WERI-Rb-1 (cell line): Measurements from ENCODE around the gene STPG4.

Experiments
- DNase-seq: peaks from one replicate; pipeline ENCODE4 v3.0.0-alpha.2; 2020
- H3K27ac ChIP-seq: fragments of 250-450 bp; sonication (Bioruptor Pico); 2 replicates; pipeline ENCODE4 v1.5.1; 2020; ENCODE audit warnings: mild to moderate bottlenecking, moderate library complexity
- H3K27me3 ChIP-seq: fragments of 250-450 bp; sonication (Bioruptor Pico); 2 replicates; pipeline ENCODE4 v1.5.1; 2021; ENCODE audit warnings: mild to moderate bottlenecking, low read depth, moderate library complexity; ENCODE audit not compliant: insufficient read depth, severe bottlenecking
- H3K36me3 ChIP-seq: fragments of 250-450 bp; sonication (Bioruptor Pico); 2 replicates; pipeline ENCODE4 v1.5.1; 2020; ENCODE audit warnings: mild to moderate bottlenecking, moderate library complexity
- H3K4me3 ChIP-seq: 2 replicates; pipeline ENCODE4 v1.5.1; 2011; ENCODE audit warnings: low read depth, mild to moderate bottlenecking, control low read depth, low read length
- H3K9me3 ChIP-seq: fragments of 250-450 bp; sonication (Bioruptor Pico); 2 replicates; pipeline ENCODE4 v1.5.1; 2021; ENCODE audit warnings: mild to moderate bottlenecking, moderate library complexity; ENCODE audit not compliant: severe bottlenecking
- TF ChIP-seq, protein P1 (sequence below): IDR thresholded peaks from 2 replicates; pipeline ENCODE4 v1.5.1; 2011; ENCODE audit warnings: low read depth, mild to moderate bottlenecking, control low read depth, inconsistent platforms, low read length

The STPG4 gene

GRCh38 chr2:47051562-47051961, 103.5 kb downstream of the STPG4 start:
- Histone ChIP-seq H3K27me3 (no peaks in the 10 kb centered on the region), H3K36me3 (peaks cover 3% of the 10 kb centered on the region), H3K27ac (no peak overlapping the region), H3K4me3 (no peak overlapping the region), H3K9me3 (no peaks in the 10 kb centered on the region)
- TF ChIP-seq, protein P1, sequence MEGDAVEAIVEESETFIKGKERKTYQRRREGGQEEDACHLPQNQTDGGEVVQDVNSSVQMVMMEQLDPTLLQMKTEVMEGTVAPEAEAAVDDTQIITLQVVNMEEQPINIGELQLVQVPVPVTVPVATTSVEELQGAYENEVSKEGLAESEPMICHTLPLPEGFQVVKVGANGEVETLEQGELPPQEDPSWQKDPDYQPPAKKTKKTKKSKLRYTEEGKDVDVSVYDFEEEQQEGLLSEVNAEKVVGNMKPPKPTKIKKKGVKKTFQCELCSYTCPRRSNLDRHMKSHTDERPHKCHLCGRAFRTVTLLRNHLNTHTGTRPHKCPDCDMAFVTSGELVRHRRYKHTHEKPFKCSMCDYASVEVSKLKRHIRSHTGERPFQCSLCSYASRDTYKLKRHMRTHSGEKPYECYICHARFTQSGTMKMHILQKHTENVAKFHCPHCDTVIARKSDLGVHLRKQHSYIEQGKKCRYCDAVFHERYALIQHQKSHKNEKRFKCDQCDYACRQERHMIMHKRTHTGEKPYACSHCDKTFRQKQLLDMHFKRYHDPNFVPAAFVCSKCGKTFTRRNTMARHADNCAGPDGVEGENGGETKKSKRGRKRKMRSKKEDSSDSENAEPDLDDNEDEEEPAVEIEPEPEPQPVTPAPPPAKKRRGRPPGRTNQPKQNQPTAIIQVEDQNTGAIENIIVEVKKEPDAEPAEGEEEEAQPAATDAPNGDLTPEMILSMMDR = no peak
- no peak for DNase-seq

DNA sequence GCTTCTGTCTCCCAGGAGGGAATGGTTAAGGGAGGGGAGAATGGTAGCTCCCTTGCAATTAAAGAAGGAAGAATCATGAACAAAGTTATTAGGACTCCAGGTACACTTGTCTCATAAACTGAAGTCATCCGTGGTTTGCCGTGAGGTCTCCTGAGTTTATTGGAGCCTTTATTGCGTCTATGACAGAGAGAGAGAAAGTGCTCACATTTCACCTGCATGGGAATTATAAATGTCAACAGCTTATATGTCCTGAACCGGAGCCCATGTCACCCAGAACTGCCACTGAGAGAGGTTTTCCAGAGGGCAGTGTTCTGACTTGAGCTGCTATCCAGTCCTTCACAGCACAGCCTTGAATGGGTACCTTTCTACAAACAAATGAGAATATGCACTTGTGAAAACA, 104.3 kb downstream of the STPG4 start:
- DNase-seq = no peak
- Histone ChIP-seq H3K27ac (no peak overlapping the region), H3K9me3 (no peaks in the 10 kb centered on the region), H3K4me3 (no peak overlapping the region), H3K27me3 (no peaks in the 10 kb centered on the region), H3K36me3 (peaks cover 6% of the 10 kb centered on the region)
- TF ChIP-seq, protein P1 = no peak

DNA sequence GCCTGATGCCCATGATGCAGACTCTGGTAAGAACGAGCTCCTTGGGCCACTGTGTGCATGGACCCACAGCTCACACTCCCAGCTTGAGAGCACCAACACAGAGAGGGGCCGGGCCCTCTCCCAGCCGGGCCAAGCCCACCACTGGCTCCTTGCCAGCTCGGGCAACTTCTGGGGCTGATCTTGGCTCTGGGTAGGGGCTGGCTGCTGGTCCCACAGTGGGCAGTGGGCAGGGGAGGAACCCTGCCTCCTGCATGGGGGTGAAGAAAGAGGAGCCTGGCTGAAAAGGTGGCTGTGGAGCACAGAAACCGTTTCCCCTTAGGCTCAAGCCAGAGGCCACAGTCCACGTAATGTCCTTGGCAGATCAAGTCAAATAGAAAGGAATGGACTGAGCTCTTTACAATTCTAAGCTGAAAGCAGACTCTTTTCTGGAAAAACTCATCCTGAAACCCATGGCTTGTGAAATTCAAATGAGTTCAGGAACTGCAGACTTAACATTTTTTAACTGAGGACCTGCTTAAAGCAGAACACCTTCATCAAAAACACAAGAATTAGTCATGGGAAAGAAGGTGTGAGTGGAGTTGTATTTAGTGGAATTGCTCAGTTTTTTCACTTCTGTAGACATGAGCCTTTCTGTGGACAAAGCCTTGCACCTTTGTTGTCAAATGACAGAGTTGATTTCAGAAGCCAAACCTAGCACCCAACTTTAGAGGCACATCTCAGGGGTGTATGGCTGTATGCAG, 104.9 kb downstream of the STPG4 start:
- no peak overlapping the region for H3K27ac ChIP-seq
- TF ChIP-seq, protein P1 = no peak

GRCh38 chr2:47049502-47049901, 105.6 kb downstream of the STPG4 start:
- no peak overlapping the region for H3K27ac ChIP-seq
- TF ChIP-seq, protein P1 = no peak
- peaks cover 6% of the 10 kb centered on the region for H3K36me3 ChIP-seq
- H3K27me3 ChIP-seq = no peaks in the 10 kb centered on the region
- DNase-seq = no peak
- no peaks in the 10 kb centered on the region for H3K9me3 ChIP-seq
- H3K4me3 ChIP-seq = no peak overlapping the region

More for the DNA sequence above, 104.9 kb downstream of the STPG4 start:
- Histone ChIP-seq H3K4me3 (no peak overlapping the region), H3K9me3 (no peaks in the 10 kb centered on the region), H3K36me3 (peaks cover 6% of the 10 kb centered on the region), H3K27me3 (no peaks in the 10 kb centered on the region)
- no peak for DNase-seq

DNA sequence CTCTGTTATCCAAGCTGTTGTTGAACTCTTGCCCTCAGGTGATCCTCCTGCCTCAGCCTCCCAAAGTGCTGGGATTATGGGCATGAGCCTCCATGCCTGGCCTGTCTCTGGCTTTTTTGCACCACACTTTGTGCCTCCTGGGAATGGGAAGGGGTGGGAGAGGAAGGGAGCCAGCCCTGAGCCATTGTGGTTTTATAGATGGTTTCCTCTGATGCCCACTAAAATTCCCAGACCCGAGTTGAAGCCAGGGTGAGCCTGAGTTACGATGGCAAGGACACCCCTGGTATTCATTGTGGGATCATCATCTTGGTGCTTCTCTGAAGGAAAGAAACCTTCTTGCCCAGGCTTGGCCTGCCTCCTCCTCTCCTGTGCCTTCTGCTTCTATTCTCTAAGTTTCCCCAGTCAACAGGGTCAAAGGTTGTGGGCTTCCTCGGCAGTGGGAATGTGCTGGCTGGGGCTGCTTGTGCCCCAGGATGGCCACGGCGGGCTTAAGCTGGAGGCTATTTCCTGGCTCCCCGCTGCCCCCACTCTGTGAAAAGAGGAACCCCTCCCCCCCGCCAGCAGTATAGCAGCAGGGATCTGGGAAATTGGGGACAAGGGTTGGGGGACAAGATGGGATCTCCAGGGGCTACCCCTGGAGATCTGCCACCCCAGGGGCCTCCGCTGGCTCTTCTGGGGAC, 106.2 kb downstream of the STPG4 start:
- peak; percentile 69 for DNase-seq
- Histone ChIP-seq H3K27me3 (no peaks in the 10 kb centered on the region), H3K4me3 (no peak overlapping the region), H3K9me3 (no peaks in the 10 kb centered on the region), H3K36me3 (peaks cover 6% of the 10 kb centered on the region), H3K27ac (no peak overlapping the region)
- TF ChIP-seq, protein P1 = peak; percentile 42; the same call in 1 of the 2 replicates
